Stimulated activated CD4-positive, alpha-beta T cell treated with anti-CD3 and anti-CD28 coated beads, Interleukin-1b, Interleukin-23, amount 100 ng/mL, for 48 hours (primary cell): Measurements from ENCODE around the gene KLHL30.

Experiments
- DNase-seq: peaks from one replicate; pipeline ENCODE4 v3.0.0-alpha.2; 2020

KLHL30 gene

DNA sequence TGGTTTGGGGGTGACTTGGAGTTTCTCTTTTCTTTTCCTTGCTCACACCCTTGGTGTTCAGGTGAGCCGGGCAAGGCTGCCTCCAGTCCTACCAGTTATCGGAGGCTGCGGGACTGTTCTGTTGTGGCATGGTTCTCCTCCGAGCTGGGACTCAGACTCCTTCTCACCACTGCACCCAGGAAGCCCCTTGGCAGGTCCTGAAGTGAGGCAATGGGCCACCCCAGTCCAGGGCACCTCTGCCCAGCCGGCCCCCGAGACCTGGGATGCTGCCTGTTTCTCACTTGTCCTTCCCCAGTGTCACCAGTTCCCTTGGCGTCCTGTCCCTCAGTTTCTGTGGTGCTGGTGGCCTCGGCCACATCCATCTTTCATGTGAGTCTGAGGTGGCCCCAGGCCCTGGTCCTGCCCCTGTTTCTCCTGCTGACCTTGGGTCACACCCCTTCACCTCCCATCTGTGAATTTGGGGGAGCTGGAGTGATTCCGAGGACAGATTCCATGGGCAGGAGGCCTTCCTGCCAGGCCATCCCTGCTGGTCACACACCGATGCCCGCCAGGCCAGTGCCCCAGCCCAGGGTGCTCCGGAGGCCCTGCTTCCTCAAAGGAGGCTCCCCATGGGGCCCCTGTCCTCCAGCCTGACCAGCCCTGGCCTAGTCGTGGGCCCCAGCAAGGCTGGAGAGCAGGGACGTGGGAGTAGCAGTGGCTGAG is 6.6 kb upstream of the KLHL30 start:
- DNase-seq: no peak

DNA sequence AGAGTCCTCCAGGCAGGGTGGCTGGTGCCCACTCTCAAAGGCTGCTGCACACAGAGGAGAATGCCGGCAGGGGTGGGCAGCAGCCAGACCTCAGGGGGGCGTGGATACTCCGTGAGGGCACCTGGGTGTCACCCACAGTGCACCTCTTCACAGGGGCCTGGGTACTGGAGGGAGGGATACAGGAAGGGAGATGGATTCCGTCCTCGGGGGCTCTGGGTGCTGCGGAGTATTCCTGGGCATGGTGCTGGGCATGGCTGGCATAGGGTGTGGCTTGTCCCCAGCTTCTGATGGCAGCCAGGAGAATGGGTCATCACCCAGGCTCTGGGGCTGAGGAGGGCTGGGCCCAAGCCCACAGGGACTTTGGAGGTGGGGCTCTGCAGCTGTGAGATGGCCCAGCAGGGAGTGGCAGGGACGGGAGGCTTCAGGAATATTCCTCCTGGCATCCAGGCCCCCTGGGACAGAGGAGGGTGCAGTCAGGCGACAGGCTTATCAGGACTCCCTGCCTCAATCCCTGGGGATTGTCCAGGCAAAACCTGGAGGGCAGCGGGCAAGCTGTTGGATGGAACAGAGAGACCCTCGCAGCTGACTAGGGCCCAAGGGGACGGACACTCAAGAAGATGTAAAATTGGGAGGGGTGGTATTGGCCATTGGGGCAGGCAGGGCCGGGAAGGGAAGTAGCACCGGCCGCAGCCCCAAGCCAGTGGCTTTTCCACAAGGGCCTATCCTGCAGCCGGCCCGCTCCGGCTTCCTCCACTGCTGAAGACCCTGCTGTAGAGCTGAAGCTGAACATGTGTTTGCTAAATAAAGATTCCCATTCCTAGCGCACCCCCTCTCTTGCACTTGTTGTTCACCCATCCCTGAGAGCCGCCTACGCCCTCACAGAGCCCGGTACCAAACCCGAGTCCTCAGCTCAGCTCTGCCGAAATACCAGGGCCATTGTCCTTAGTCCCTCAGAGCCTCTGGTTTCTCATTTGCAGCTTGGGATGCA is 5.7 kb upstream of the KLHL30 start:
- no peak for DNase-seq

DNA sequence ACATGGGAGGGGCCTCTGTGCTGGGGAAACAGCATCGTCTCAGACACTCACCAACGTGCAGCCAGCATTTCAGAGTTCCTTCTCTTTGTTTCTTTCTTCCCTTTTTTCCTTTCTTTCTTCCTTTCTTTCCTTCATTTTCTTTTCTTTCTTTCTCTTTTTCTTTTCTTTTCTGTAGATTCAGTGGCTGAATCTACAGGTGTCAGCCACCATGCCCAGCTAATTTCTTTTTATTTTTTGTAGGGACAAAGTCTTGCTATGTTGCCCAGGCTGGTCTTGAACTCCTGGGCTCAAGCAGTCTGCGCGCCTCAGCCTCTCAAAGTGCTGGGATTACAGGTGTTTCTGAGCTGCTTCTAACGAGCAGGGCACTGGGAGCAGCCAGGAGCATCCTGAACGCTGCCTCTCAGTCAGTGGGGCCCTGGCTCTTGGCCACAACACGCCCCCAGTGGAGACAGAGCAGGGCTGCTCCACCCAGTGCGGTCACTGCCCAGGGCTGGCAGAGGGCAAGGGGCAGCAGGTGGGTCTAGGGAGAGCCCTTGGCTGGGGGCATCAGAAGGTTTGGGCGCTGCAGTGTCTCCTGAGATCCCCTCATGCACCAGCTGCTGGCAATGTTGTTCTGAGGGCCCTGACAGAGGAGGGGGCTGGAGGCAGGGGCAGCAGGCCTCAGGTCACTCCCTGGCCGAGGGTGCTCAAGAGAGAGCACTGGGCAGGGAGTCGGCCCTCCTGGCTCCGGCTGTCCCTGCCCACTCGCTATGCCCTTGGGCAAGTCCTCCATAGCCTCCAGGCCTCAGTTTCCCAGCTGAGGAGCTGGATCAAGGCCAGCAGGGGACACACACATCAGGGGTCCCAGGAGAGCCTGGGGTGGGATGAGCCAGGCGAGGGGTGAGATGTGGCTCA is 4.7 kb upstream of the KLHL30 start:
- DNase-seq: no peak

DNA sequence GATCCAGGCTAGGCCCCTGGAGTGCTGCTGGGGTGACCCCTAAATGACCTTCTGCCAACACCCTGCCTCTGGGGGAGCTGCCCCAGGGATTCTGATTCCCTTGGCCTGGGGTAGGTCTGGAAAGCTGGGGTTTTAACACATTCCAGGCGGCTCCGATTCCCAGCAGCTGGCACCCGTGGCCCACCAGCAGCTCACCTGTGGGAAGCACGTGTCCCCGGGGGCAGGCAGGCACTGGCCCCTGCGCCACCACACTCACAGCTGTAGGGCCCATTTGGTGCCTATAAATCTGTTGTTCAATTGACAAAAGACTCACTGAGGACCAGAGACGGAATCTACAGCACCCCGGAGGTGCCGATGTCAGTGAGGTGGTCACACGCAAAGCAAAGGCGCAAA is 4.1 kb upstream of the KLHL30 start:
- no peak for DNase-seq

DNA sequence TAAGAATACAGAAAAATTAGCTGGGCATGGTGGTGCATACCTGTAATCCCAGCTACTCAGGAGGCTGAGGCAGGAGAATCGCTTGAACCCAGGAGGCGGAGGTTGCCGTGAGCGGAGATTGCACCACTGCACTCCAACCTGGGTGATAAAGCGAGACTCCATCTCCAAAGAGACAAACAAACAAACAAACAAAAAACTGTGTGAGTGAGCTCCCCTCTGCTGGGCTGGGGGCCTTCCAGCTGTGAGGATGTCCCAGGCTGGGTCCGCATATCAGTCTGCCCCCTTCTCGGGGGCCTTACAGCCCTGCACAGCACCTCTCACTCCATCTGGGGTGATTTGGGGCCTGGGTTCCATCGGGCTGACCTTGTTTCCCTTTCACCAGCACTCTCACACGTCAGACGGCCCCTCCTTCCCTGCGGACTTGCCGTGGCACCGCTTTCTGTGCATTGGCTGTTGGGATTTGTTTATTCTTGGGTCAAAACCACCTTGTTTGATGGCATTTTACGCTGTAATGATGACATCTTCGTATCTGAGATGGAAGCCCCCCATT is 2.8 kb upstream of the KLHL30 start:
- no peak for DNase-seq

DNA sequence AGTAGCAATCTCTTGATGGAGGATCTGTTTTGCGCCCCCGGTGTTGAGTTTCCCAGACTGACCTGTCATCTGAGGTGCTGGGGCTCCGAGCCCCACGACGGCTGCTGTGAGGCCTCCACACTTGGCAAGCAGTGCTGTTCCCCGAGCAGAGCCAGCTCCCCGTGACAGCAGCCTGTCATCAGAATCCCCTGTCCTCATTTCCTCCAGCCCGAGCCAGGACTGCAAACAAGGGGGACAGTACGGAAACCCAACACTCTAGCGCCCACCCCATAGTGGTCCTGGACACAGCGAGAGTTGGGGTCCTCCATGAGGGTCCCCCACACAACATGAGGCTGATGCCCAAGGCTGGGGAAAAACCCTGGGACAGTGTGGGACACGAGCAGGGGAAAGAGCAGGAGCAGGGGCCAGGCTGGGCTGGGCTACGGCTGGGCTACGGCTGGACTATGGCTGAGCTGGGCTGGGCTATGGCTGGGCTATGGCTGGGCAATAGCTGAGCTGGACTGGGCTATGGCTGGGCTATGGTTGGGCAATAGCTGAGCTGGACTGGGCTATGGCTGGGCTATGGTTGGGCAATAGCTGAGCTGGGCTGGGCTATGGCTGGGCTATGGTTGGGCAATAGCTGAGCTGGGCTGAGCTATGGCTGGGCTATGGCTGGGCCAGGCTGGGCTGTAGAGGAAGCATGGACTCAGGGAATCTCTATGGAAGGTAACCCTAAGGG is 1.5 kb upstream of the KLHL30 start:
- no peak for DNase-seq

DNA sequence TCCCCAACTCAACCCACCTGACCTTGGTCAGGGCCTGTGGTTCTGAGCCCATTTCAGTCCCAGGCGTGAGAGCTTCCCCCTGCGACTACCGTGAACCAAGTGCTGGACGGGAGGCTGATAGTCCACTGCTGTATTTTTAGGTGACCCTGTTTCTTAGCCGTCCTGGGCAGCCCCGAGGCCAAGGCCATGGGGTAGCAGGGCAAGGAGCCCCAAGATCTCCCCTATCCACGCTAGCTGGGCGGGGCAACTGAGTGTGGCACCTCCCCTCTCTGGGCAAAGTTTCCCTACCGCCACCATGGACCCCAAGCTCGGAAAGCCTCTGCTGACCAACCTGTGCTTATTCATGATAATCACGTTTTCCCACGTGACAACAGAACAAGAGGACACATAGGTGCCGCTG is 583 bp upstream of the KLHL30 start:
- no peak for DNase-seq

DNA sequence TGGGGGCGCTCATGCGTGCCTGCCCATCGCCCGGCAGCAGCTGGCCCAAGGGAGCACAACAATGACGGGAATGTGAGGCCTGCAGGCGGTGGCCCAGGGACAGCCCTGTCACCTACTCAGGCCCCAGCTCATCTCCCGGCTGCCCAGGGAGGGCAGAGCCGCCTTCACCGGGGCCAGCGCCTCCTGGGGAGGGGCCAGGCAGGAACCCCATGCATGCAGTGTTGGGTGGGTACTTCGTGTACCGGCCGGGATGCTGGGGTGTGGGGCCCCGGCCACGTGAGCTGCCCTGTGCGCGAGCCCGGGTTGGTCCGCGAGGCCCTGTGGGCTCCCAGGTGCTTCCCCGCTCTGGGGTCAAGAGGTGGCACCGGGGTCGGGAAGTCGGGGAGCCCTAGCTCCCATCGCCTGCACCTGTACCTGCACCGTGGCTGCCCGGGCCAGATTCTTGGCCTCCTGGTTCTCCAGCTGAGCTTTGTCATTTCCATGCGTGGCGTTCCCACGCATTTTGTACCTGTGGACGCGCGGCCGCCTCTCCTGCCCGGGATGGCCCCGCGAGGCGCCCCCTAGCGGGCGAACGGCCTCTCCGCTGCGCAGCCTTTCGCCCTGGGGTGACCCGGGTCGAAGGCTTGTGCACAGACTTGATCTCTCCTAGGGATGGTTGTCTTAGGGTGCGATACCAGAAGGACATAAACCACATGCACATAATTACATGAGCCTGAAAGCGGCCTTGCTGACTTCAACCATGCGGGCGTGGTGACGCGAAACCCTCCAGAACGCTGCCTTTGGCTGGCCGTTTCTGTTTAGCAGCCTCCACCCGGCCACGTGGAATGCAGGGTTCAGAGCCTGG is 950 bp downstream of the KLHL30 start:
- DNase-seq: no peak

DNA sequence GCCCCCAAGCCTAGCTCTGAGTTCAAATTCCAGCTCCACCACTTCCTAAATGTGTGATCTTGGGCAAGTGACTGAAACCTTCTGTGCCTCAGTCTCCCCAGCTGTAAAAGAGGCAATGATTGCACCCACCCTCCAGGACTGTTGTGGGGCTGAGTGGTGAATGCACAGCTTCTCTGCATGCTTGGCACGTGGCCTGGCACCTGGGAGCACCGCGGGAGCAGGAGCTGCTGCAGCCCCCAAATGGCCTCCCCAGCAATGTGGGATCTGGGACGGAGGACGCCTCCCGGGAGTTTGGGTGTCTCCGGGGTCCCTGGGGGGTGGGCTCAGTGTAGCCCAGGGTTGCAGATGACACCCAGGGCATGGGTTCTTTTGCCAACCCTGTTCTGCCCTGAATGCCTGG is 1.6 kb downstream of the KLHL30 start:
- no peak for DNase-seq

DNA sequence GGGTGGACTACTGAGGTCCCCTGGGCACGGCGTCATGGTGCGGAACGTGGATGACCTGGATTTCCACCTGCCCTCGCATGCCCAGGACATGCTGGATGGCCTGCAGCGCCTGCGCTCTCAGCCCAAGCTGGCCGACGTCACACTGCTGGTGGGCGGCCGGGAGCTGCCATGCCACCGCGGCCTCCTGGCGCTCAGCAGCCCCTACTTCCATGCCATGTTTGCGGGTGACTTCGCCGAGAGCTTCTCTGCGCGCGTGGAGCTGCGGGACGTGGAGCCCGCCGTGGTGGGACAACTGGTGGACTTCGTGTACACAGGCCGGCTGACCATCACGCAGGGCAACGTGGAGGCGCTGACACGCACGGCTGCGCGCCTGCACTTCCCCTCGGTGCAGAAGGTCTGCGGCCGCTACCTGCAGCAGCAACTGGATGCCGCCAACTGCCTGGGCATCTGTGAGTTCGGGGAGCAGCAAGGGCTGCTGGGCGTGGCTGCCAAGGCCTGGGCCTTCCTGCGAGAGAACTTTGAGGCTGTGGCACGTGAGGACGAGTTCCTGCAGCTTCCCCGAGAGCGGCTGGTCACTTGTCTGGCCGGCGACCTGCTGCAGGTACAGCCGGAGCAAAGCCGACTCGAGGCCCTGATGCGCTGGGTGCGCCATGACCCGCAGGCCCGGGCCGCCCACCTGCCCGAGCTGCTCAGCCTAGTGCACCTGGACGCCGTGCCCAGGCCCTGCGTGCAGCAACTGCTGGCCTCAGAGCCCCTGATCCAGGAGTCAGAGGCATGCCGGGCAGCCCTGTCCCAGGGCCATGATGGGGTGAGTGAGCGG is 2.5 kb downstream of the KLHL30 start:
- no peak for DNase-seq

DNA sequence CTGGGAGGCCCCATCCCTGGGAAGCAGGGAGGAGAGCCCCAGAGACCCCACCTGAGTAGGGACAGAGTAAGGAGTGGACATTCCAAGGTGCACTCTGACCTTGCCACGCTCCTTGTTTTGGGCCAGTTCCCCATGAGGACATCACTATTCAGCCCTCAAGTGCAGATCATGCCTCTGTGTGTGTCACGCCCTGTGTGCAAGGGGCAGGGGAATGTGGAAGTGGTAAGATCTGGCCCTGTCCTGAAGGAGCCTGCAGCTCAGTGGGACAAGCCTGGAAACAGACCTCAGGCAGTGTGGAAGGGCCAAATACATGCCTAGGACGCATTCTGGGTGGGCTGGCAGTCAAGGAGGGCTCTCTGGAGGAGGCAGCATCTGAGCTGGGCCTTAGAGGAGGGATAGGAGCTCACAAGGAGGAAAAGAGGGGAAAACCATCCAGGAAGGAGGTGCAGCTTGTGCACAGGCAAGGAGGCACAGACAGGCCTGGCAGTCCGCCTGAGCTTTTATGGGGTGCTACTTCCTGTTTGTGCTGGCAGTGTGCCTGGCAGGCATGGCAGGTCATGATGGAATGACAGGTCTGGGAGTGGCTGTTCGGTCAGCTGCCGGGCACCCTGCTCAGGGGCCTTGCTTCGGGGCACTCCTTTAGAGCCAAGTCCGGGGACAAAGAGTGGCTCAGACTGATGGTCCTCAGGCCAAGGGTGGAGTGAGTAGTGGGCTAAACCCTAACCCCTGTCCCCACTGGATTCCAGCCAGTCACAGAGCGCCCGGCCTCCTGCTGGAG is 3.3 kb downstream of the KLHL30 start:
- no peak for DNase-seq

DNA sequence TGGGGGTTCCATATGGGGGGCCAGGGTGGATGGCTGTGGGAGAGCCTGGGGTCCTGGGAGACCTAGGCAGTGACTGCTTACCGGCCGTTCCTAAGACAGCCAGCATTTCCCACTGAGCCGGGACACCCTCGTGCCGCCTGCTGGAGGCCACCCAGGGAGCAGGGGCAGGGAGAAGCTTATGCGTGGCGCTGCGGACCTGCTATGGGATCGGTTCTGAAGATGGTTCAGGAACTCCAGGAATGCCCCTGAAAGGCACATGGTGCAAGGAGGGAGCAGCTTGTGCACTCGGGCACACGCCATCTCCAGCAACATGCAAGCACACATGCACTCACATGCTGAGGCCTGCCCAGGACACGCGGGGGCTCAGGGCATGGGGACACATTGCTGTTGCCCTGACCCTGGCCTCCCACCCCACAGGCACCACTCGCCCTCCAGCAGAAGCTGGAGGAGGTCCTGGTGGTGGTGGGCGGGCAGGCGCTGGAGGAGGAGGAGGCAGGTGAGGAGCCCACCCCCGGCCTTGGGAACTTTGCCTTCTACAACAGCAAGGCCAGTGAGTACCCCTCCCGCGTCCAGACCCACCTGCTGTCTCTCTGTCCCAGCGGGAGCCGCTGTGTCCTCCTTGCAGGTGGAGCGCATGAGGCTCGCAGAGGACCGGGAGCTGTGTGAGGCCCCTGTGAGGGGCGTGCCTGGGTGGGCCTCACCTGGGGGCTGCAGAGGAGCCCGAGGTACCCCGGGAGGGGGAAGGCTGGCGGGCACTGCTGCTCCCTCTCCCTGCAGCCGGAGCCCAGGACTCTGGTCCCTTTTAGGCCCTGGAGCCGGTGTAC is 4.1 kb downstream of the KLHL30 start:
- no peak for DNase-seq

DNA sequence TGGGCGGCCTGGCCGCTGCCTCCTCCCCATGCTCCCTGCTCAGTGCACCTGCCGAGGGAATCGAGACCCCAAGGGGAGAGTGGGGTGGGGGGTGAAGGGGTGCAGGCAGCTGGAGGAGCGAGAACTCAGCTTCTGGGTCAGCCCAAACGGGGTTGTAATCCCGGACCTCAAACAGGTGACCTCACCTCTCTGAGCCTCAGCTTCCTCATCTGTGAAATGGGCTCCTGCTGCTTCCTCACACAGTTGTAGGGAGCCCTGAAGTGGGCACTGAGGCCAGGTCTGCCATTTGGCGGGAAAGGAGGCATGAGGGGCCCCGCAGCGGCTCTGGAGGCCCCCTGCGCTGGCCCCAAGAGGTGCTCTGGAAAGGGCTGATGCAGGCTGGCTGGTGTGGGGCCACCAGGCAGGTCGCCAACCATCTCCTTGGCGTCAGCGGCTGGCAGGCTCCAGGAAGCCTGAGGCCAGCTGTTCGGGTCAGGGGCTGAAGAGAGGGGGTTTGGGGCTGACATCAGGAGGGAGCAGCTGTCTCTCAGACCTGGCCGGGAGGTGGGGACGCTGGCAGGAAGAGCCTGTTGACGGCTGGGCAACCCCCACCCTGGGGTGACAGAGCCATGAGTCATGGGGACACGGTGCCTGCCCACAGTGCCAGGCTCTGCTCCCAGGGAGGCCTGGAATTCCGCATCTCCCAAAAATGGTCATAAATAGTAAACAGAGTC is 4.9 kb downstream of the KLHL30 start:
- no peak for DNase-seq

DNA sequence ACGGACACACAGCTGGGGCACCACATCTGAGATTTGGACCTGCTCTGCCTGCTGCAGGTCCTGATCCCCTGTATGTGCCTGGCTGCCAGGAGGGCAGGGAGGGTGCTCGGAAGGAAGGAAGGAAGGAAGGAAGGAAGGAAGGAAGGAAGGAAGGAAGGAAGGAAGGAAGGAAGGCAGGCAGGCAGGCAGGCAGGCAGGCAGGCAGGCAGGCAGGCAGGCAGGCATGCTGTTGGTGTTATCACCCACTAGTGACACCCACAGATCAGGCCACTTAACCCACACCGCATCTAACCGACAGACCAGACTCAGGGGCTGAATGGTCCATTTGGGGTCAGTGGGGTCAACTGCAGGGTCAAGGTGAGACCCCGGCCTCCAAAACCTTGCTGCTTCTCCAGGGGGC is 5.8 kb downstream of the KLHL30 start:
- DNase-seq: no peak

DNA sequence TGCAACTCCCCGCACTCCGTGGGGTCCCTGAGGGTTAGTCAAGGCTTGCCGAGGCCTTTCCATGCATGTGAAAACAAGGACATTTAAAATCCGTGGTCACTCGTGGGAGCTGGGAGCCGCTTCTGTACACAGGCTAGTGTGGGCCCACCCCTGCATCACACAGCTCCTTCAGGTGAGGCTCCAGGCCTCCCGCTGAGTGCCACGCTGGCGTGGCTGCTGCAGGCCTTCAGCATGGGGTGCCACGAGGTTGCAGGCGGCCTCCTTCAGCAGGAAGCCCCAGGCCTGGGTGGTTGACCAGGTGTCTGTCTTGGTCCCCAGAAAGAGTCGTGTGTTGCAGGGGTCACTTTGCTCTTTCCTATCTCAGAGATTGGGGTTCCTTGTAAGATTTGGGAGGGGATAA is 6.6 kb downstream of the KLHL30 start:
- DNase-seq: no peak

DNA sequence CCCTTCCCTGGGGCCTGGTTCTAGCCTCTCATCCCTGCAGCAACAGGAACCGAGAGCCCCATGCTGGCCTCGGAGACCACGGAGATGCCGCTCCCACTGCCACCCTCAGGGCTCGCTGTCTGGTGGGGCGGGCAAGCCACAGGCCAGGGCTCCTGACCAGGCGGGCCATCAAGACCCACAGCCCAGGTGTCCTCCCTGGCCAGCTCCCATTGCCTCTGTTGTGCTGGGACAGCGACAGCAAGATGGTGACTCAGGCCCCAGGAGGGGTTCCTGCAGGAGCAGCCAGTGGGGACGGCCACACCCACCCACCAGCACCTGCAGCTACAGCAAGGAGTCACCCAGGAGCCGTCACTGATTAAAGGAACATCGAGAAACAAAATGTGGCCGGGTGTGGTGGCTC is 7.4 kb downstream of the KLHL30 start:
- no peak for DNase-seq

DNA sequence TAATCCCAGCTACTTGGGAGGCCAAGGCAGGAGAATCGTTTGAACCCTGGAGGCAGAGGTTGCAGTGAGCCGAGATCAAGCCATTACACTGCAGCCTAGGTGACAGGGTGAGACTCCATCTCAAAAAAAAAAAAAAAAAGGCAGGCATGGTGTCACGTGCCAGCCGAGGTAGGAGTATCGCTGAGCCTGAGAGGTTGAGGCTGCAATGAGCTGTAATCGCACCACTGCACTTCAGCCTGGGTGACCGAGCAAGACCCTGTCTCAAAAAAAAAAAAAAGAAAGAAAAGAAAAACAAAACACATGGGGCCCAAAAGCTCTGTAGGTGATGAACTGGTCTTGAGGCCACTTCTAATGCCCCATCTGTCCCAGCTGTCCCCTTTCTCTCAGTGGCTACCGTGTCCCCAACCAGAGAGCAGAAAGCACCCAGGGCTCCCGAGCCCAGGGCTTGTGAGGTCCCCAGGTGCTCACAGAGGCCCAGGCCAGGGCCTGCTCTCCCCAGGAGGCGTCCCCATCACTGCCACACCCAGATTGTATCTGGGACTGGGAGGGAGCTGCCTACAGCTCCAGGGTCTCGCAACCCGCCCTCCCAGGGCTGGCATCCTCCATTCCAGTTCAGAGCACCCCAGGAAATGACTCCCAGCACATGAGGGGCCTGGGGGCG is 8.5 kb downstream of the KLHL30 start:
- DNase-seq: no peak
